GM12878 (cell line): Measurements from ENCODE around the gene PEMT.

Experiments used
- ASH2L ChIP-seq: fragments of 300-600, 200-600 bp; sonication (generic); IDR thresholded peaks from 2 replicates; pipeline ENCODE4 v1.6.1; 2017; ENCODE audit warnings: low read depth, mild to moderate bottlenecking, borderline replicate concordance
- CTCF ChIP-seq, 3 experiments: IDR thresholded peaks in 2 of 3; conservative IDR thresholded peaks in 1 of 3; 2 replicates each; pipeline ENCODE4 v1.5.1; 2011; ENCODE audit warnings: low read depth in 3 of 3, low read length in 3 of 3, mild to moderate bottlenecking in 3 of 3, control low read depth in 2 of 3, moderate library complexity in 2 of 3, inconsistent platforms in 1 of 3, mixed read lengths in 1 of 3; ENCODE audit not compliant: control insufficient read depth in 2 of 3, insufficient read depth in 1 of 3; ENCODE audit errors: extremely low read depth in 1 of 3
- NFYB ChIP-seq: IDR thresholded peaks from 2 replicates; pipeline ENCODE4 v1.6.1; 2011; ENCODE audit warnings: low read depth, mild to moderate bottlenecking, low read length, improper control_type of control experiment, moderate library complexity; ENCODE audit not compliant: insufficient read depth
- NRF1 ChIP-seq: conservative IDR thresholded peaks from 2 replicates; pipeline ENCODE4 v1.6.1; 2011; ENCODE audit warnings: mild to moderate bottlenecking, low read depth, low read length, improper control_type of control experiment
- POLR2A ChIP-seq: IDR thresholded peaks from 2 replicates; pipeline ENCODE4 v1.6.1; 2011; ENCODE audit warnings: low read depth, mild to moderate bottlenecking, low read length
- RCOR1 ChIP-seq: conservative IDR thresholded peaks from 2 replicates; pipeline ENCODE4 v1.6.1; 2012; ENCODE audit warnings: low read depth, low read length, improper control_type of control experiment
- TAF1 ChIP-seq: IDR thresholded peaks from 2 replicates; pipeline ENCODE4 v1.6.1; 2011; ENCODE audit warnings: mild to moderate bottlenecking, low read depth, low read length, borderline replicate concordance
- ZNF274 ChIP-seq: IDR thresholded peaks from one replicate; pipeline ENCODE4 v1.8.0; 2011; ENCODE audit not compliant: insufficient read length, insufficient read depth
- ZNF384 ChIP-seq: IDR thresholded peaks from 2 replicates; pipeline ENCODE4 v1.6.1; 2012; ENCODE audit warnings: low read depth, mild to moderate bottlenecking, low read length, improper control_type of control experiment, borderline replicate concordance
- TF ChIP-seq, protein P1 (sequence below): IDR thresholded peaks from 2 replicates; pipeline ENCODE4 v1.6.1; 2012; ENCODE audit warnings: mild to moderate bottlenecking, low read depth, low read length
- TF ChIP-seq, protein P2 (sequence below): fragments of 450-650 bp; IDR thresholded peaks from 2 replicates; pipeline ENCODE4 v1.6.1; 2017; ENCODE audit warnings: mild to moderate bottlenecking

DNA sequence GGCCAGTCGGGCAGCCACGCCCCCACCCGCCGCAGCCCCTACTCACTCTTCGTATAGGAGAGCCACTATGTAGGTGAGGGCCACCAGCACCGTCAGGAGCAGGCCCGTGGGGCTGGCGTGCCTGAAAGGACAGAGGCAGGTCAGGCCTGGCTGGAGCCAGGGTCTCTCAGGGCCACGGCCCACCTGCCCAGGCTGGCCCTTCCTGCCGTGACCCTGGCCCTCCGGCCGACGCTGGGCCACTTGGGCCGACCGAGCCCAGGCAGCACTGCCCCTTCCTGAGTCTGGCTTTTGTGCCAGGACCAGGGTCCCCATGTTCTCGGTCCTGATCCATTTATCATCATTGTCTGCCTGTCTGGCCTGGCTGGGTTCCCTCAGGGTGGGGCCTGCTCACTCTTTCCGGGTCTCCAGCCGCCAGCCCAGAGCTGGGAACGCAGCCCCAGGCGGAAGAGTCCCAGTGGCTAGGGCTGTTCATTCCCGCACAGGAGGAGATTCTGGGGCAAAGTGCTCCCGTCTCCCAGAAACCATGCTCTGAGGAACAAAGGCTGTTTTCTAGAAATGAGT lies 85.2 kb downstream of the PEMT start:
- TF ChIP-seq, protein P1, sequence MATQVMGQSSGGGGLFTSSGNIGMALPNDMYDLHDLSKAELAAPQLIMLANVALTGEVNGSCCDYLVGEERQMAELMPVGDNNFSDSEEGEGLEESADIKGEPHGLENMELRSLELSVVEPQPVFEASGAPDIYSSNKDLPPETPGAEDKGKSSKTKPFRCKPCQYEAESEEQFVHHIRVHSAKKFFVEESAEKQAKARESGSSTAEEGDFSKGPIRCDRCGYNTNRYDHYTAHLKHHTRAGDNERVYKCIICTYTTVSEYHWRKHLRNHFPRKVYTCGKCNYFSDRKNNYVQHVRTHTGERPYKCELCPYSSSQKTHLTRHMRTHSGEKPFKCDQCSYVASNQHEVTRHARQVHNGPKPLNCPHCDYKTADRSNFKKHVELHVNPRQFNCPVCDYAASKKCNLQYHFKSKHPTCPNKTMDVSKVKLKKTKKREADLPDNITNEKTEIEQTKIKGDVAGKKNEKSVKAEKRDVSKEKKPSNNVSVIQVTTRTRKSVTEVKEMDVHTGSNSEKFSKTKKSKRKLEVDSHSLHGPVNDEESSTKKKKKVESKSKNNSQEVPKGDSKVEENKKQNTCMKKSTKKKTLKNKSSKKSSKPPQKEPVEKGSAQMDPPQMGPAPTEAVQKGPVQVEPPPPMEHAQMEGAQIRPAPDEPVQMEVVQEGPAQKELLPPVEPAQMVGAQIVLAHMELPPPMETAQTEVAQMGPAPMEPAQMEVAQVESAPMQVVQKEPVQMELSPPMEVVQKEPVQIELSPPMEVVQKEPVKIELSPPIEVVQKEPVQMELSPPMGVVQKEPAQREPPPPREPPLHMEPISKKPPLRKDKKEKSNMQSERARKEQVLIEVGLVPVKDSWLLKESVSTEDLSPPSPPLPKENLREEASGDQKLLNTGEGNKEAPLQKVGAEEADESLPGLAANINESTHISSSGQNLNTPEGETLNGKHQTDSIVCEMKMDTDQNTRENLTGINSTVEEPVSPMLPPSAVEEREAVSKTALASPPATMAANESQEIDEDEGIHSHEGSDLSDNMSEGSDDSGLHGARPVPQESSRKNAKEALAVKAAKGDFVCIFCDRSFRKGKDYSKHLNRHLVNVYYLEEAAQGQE: no peak
- TF ChIP-seq ZNF274 (no peak), NFYB (no peak), CTCF (IDR thresholded peaks at IDR 0.05 in 2 of 3, conservative IDR thresholded peaks at IDR 0.05 in 1 of 3; ENCODE audit: control insufficient read depth in 2 of 3, extremely low read depth in 1 of 3, insufficient read depth in 1 of 3, low read depth in 3 of 3, low read length in 3 of 3) (no peak), TAF1 (no peak), NRF1 (no peak), POLR2A (no peak), RCOR1 (no peak), ASH2L (no peak), ZNF384 (no peak)
- TF ChIP-seq, protein P2, sequence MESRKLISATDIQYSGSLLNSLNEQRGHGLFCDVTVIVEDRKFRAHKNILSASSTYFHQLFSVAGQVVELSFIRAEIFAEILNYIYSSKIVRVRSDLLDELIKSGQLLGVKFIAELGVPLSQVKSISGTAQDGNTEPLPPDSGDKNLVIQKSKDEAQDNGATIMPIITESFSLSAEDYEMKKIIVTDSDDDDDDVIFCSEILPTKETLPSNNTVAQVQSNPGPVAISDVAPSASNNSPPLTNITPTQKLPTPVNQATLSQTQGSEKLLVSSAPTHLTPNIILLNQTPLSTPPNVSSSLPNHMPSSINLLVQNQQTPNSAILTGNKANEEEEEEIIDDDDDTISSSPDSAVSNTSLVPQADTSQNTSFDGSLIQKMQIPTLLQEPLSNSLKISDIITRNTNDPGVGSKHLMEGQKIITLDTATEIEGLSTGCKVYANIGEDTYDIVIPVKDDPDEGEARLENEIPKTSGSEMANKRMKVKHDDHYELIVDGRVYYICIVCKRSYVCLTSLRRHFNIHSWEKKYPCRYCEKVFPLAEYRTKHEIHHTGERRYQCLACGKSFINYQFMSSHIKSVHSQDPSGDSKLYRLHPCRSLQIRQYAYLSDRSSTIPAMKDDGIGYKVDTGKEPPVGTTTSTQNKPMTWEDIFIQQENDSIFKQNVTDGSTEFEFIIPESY: no peak
